Activated CD8-positive, alpha-beta memory T cell treated with anti-CD3 and anti-CD28 coated beads, Interleukin-2, amount 50 U/mL, for 48 hours (primary cell): ENCODE measurements around the gene TBC1D22B.

Experiments used
- DNase-seq: peaks from one replicate; pipeline ENCODE4 v3.0.0-alpha.2; 2020

The TBC1D22B gene

GRCh38 chr6:37362101-37362828 lies 104.7 kb downstream of the TBC1D22B start:
- DNase-seq = no peak

GRCh38 chr6:37365791-37366190 lies 108.2 kb downstream of the TBC1D22B start:
- no peak for DNase-seq

- DNase-seq = no peak
Measured at GRCh38 chr6:37366910-37367309, 109.3 kb downstream of the TBC1D22B start.

- no peak for DNase-seq
Measured at GRCh38 chr6:37368961-37369320, 111.4 kb downstream of the TBC1D22B start.

GRCh38 chr6:37369321-37370201 lies 112.0 kb downstream of the TBC1D22B start:
- DNase-seq = no peak

- no peak for DNase-seq
Measured at GRCh38 chr6:37371154-37372083, 113.8 kb downstream of the TBC1D22B start.

GRCh38 chr6:37372116-37372515 lies 114.5 kb downstream of the TBC1D22B start:
- no peak for DNase-seq

- DNase-seq = no peak
Measured at GRCh38 chr6:37373822-37374471, 116.4 kb downstream of the TBC1D22B start.

- no peak for DNase-seq
Measured at GRCh38 chr6:37375376-37375775, 117.8 kb downstream of the TBC1D22B start.

- DNase-seq = no peak
Measured at GRCh38 chr6:37376078-37376743, 118.6 kb downstream of the TBC1D22B start.

GRCh38 chr6:37381579-37381978 lies 124.0 kb downstream of the TBC1D22B start:
- no peak for DNase-seq
